Measurements from ENCODE around the gene MSH3. TPM values are rescaled to one million over a fixed set of nuclear protein-coding genes. Genes with fewer than 3 reads are reported as not detected.
A peak's percentile ranks its signal among the peaks of the same experiment; 100 is the strongest.
"Not testable (repeated sequence)": the region's sequence is repeated elsewhere in the genome, so short reads cannot be mapped to it uniquely, and the experiment has no call there.

MSH3 gene
- total RNA-seq, 1 donor from 2014 or later = 10.4 TPM

DNA sequence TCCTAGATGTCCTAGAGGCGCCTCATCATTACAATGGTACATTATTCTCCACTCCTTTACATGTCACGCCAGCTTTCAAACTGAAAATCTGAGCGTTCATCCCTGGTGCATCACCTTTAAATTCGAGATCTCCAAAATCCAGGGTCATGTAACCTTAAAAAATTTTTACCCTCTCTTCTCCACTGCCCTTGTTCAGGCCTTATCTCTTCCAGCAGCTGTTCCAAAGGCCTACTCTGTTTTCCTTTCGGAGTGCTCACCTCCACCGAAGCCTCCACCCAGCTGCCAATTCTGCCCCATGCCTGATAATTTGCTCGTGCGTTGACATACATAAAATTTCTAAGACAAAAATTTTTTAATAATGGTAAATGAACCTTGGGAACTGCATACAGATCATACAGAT is 950 bp upstream of the MSH3 start:
- no peak for ATAC-seq
- intact Hi-C loops (cut with DNase I) = loop anchor here (10.0 kb wide), 1 partner anchor 249 kb away; the partner anchor contains the start of gene ZFYVE16
- no peak for DNase-seq (ENCODE audit: missing footprints)

DNA sequence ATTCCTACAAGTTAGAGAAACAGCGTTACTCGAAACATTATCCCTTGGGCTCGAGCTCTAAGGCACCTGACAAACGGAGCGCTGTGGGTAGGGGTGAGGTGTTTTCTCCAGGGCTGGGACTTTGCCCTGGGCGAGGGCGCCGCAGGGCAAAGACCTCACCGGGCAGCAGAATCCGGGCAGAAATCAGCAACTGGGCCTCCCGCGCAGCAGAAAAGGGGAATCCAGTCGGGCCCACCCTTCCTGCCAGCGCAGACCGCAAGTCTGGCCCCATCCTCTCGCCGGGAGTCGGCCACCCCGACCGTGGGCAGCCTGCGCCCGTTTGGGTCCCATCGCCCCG is 430 bp upstream of the MSH3 start:
- intact Hi-C loops (cut with DNase I) = loop anchor here (10.0 kb wide), 1 partner anchor 249 kb away; the partner anchor contains the start of gene ZFYVE16
- no peak for DNase-seq (ENCODE audit: missing footprints)
- ATAC-seq = no peak

- ATAC-seq = no peak
- intact Hi-C loops (cut with DNase I) = loop anchor here (10.0 kb wide), 1 partner anchor 251 kb away; the partner anchor contains the start of gene ZFYVE16
Observed at GRCh38 chr5:80655231-80655774, 851 bp downstream of the MSH3 start.

DNA sequence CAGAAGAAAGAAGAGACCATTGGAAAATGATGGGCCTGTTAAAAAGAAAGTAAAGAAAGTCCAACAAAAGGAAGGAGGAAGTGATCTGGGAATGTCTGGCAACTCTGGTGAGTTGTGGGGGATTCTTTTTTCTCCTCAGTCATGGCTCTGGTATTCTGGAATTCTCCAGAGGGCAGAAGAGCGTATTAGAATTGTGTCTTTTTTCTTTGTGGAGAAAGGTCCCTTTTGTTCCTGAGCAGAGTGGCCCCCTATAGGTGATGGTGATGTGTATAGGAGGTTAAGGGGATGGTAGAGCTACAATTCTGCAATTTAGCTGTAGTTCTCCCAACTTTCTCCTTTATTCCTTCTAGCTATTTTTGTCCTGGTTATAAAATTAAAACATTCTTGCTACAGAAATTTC is 2.0 kb downstream of the MSH3 start:
- DNase-seq (ENCODE audit: missing footprints) (no peak), ATAC-seq (no peak)
- intact Hi-C loops (cut with DNase I) = loop anchor here (10.0 kb wide), 1 partner anchor 252 kb away; the partner anchor contains the start of gene ZFYVE16

More at GRCh38 chr5:80655231-80655774, 851 bp downstream of the MSH3 start:
- no peak for DNase-seq (ENCODE audit: missing footprints)

DNA sequence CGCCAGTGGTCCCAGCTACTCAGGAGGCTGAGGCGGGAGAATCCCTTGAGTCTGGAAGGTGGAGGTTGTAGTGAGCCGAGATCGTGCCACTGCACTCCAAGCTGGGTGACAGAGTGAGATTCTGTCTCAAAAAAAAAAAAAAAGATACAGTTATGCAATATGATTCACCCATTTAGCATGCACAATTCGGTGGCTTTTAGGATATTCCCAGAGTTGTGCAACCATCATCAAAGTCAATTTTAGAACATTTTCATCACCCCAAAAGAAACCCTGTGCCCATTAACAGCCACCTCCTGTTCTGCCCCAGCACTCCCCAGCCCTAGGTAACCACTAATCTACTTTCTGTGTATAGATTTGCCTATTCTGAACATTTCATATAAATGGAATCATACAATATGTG is 4.7 kb downstream of the MSH3 start:
- no peak for ATAC-seq
- DNase-seq (ENCODE audit: missing footprints) = no peak
- intact Hi-C loops (cut with DNase I) = loop anchor here (10.0 kb wide), 1 partner anchor 254 kb away; the partner anchor contains the start of gene ZFYVE16

DNA sequence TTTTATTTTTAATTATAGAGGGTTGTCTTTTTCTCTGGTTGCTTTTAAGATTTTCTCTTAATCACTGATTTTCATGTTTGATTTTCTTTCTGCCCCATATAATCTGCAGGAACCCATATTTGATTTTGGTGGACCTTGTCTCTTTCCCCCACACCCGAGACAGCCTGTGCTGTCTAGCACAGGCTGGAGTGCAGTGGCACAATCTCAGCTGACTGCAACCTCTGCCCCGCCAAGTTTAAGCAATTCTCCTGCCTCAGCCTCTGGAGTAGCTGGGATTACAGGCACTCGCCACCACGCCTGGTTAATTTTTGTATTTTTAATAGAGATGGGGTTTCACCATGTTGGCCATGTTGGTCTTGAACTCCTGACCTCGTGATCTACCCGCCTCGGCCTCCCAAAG is 6.2 kb downstream of the MSH3 start:
- intact Hi-C loops (cut with DNase I); ATAC-seq: not testable (repeated sequence)
- peak; percentile 16 for DNase-seq (ENCODE audit: missing footprints)

DNA sequence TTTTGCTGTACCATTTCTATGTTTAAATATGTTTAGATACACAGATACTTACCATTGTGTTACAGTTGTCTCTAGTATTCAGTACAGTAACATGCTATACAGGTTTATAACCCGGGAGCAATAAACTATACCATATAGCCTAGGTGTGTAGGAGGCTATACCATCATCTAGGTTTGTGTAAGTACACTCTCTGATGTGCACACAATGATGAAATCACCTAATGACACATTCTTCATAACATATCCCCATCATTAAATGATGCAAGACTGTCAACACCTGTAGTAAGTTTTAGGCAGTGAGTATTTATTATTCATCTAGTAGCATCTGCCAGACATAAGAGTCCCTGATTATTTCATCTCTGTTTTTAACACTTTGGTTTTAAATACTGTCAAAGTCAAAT is 7.7 kb downstream of the MSH3 start:
- no peak for DNase-seq (ENCODE audit: missing footprints)
- intact Hi-C loops (cut with DNase I) = no loop called here
- no peak for ATAC-seq

DNA sequence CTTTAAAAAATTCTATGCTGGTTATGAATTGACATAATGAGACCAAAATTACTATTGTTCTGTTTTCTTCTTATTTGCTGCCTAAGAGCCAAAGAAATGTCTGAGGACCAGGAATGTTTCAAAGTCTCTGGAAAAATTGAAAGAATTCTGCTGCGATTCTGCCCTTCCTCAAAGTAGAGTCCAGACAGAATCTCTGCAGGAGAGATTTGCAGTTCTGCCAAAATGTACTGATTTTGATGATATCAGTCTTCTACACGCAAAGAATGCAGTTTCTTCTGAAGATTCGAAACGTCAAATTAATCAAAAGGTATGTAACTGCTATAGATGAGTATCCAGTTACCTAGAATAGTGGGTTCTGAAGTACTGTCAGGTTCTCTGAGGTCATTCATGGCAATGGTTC is 10.6 kb downstream of the MSH3 start:
- intact Hi-C loops (cut with DNase I) = no loop called here
- DNase-seq (ENCODE audit: missing footprints) (no peak), ATAC-seq (no peak)

GRCh38 chr5:80667384-80667783 is 12.9 kb downstream of the MSH3 start:
- DNase-seq (ENCODE audit: missing footprints) = peak; percentile 34
- ATAC-seq = peak; percentile 45
- intact Hi-C loops (cut with DNase I) = no loop called here

- DNase-seq (ENCODE audit: missing footprints) = peak; percentile 64
- intact Hi-C loops (cut with DNase I) = no loop called here
- ATAC-seq = peak; percentile 59
Observed at GRCh38 chr5:80668016-80668969, 13.8 kb downstream of the MSH3 start.

DNA sequence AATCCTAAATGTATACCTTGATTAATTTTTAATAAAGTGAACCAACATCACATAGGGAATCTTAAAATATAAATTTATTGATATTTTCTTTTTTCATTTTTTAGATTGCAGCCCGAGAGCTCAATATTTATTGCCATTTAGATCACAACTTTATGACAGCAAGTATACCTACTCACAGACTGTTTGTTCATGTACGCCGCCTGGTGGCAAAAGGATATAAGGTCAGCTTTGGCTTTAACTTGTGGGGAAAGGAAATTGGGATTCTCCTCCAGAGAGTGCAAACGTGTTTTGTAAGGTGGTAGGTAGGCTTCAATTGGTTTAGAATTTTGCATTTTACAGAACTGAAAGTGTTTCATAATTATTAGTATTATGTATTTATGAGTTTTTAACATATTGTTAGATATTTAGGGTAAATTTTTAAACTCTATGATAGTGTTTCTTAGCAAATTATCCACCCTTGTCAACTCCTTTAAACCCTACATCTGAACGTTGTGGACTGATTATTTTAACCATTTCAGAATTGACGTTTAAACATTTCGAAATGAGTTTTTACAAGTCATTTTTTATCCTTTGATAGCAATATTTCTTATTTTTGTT is 17.8 kb downstream of the MSH3 start:
- DNase-seq (ENCODE audit: missing footprints) = peak; percentile 73
- intact Hi-C loops (cut with DNase I) = loop anchor here (2.0 kb wide), 1 partner anchor 183 kb away; the partner anchor contains the start of gene FAM151B
- peak; percentile 68 for ATAC-seq

GRCh38 chr5:80676706-80677105 is 22.3 kb downstream of the MSH3 start:
- intact Hi-C loops (cut with DNase I) = no loop called here
- no peak for ATAC-seq
- DNase-seq (ENCODE audit: missing footprints) = no peak

DNA sequence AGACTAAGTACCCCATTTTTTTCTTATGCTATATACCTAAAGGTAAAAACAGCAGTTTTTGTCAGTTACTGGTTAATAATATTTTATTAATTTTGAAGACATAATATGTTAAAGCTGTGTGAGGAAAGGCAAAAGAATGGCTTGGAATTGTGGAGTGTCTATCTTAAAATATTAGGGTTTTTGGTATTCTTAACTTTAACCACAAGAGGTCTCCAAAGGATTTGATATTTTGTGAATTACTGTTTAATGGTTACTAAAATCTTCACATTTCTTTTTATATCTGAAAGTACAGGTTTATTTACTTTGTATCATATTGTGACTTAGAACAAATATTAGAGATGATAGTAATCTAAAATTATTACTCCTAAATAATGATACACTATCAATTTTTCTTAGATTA is 32.3 kb downstream of the MSH3 start:
- DNase-seq (ENCODE audit: missing footprints) (no peak), ATAC-seq (no peak)
- intact Hi-C loops (cut with DNase I) = loop anchor here (5.0 kb wide), 1 partner anchor 506 kb away; no protein-coding TSS in a partner anchor

GRCh38 chr5:80688648-80689420 is 34.4 kb downstream of the MSH3 start:
- intact Hi-C loops (cut with DNase I) = loop anchor here (5.0 kb wide), 1 partner anchor 503 kb away; no protein-coding TSS in a partner anchor
- ATAC-seq (no peak), DNase-seq (ENCODE audit: missing footprints) (no peak)

- intact Hi-C loops (cut with DNase I) = loop anchor here (5.0 to 10.0 kb wide), 2 partner anchors 503 to 605 kb away; no protein-coding TSS in a partner anchor
- DNase-seq (ENCODE audit: missing footprints) (no peak), ATAC-seq (no peak)
Observed at GRCh38 chr5:80689627-80690026, 35.2 kb downstream of the MSH3 start.

DNA sequence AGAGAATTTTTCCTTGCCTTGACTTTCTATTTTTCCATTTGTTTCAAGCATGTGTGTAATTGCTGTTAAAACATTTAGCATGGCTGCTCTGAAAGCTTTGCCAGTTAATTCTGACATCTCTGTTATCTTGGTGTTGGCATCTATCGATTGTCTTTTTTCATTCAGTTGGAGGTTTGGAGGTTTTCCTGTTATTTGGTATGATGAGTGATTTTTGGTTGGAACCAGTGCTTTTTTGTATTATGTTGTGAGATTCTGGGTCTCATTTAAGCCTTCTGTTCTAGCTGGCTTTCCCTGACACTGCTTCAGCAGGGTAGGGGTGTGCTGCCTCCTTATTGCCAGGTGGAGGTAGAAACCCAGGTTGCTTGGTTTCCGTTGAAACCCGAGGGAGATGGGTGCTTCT is 41.2 kb downstream of the MSH3 start:
- intact Hi-C loops (cut with DNase I) = loop anchor here (10.0 kb wide), 1 partner anchor 599 kb away; no protein-coding TSS in a partner anchor
- ATAC-seq (no peak), DNase-seq (ENCODE audit: missing footprints) (no peak)

- ATAC-seq (no peak), DNase-seq (ENCODE audit: missing footprints) (no peak)
- intact Hi-C loops (cut with DNase I) = loop anchor here (10.0 kb wide), 1 partner anchor 598 kb away; no protein-coding TSS in a partner anchor
Observed at GRCh38 chr5:80696450-80696849, 42.0 kb downstream of the MSH3 start.

DNA sequence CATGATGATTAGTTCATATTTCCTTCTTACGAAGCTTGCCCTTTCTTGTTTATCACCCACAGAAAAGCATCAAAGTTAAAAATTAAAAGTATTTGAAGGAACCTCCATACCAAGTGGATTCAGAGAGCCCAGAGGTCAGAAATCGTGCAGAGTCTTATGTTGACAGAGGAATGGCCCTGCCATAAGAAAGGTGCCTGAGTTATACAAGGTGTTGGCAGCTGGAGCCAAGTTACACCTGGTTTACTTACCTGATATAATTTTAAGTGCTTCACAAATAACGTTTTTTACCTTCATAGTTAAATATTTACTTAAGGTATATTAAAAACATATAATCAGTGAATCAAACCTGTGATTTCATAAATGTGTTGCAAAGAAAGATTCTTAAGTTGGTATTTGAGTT is 42.6 kb downstream of the MSH3 start:
- no peak for ATAC-seq
- intact Hi-C loops (cut with DNase I) = loop anchor here (10.0 kb wide), 1 partner anchor 598 kb away; no protein-coding TSS in a partner anchor
- DNase-seq (ENCODE audit: missing footprints) = no peak
